Muscle of arm (tissue), 12 donors: Measurements from ENCODE around the gene NEMP2. TPM values are rescaled to one million over a fixed set of nuclear protein-coding genes. Genes with fewer than 3 reads are reported as not detected.
"Not testable (repeated sequence)": the region's sequence is repeated elsewhere in the genome, so short reads cannot be mapped to it uniquely, and the experiment has no call there.

Experiments used
- DNase-seq: peaks from one replicate; pipeline ENCODE4 v3.0.0-alpha.2; 2013
- polyA plus RNA-seq, 12 donors: library from polyadenylated mRNA; unstranded; fragments of 120-200 nt; gene quantifications; one replicate each; pipeline ENCODE4 v1.2.1, GENCODE V29; 2013; ENCODE audit not compliant: insufficient read length in 12 of 12

The NEMP2 gene
- polyA plus RNA-seq, 12 donors, result 6.3 to 10.5 (median 7.2) TPM; not detected in 1

GRCh38 chr2:190493095-190493494 lies 41.4 kb downstream of the NEMP2 start:
- DNase-seq, result no peak

- no peak for DNase-seq
Measured at GRCh38 chr2:190490502-190490901, 44.0 kb downstream of the NEMP2 start.

- DNase-seq, result no peak
Measured at GRCh38 chr2:190489475-190489874, 45.0 kb downstream of the NEMP2 start.

GRCh38 chr2:190488516-190489233 lies 45.8 kb downstream of the NEMP2 start:
- DNase-seq, result no peak

GRCh38 chr2:190486037-190486623 lies 48.4 kb downstream of the NEMP2 start:
- DNase-seq, result no peak

GRCh38 chr2:190482451-190482850 lies 52.1 kb downstream of the NEMP2 start:
- DNase-seq, result no peak

GRCh38 chr2:190481339-190481738 lies 53.2 kb downstream of the NEMP2 start:
- no peak for DNase-seq

- no peak for DNase-seq
Measured at GRCh38 chr2:190478572-190479195, 55.8 kb downstream of the NEMP2 start.

- DNase-seq, result peak; percentile 55
Measured at GRCh38 chr2:190477661-190478454, 56.7 kb downstream of the NEMP2 start.

- DNase-seq, result no peak
Measured at GRCh38 chr2:190470256-190470826, 64.2 kb downstream of the NEMP2 start.

- DNase-seq, result peak; percentile 79
Measured at GRCh38 chr2:190469771-190470170, 64.8 kb downstream of the NEMP2 start.

GRCh38 chr2:190468814-190469569 lies 65.5 kb downstream of the NEMP2 start:
- peak; percentile 96 for DNase-seq

GRCh38 chr2:190468354-190468753 lies 66.2 kb downstream of the NEMP2 start:
- not testable (repeated sequence) for DNase-seq

GRCh38 chr2:190467575-190468083 lies 66.9 kb downstream of the NEMP2 start:
- peak; percentile 66 for DNase-seq

GRCh38 chr2:190466819-190467446 lies 67.6 kb downstream of the NEMP2 start:
- DNase-seq, result peak; percentile 38

GRCh38 chr2:190465060-190465459 lies 69.5 kb downstream of the NEMP2 start:
- no peak for DNase-seq

- no peak for DNase-seq
Measured at GRCh38 chr2:190462611-190463010, 71.9 kb downstream of the NEMP2 start.

- no peak for DNase-seq
Measured at GRCh38 chr2:190462181-190462580, 72.3 kb downstream of the NEMP2 start.

- DNase-seq, result no peak
Measured at GRCh38 chr2:190460487-190460886, 74.0 kb downstream of the NEMP2 start.

GRCh38 chr2:190459881-190460280 lies 74.6 kb downstream of the NEMP2 start:
- no peak for DNase-seq
